Measurements from ENCODE around the gene SLC4A4.

Gene SLC4A4

GRCh38 chr4:71476240-71476639, 137.4 kb downstream of the SLC4A4 start:
- no peak for DNase-seq

GRCh38 chr4:71486550-71487343, 147.9 kb downstream of the SLC4A4 start:
- no peak for DNase-seq

GRCh38 chr4:71487344-71487920, 148.6 kb downstream of the SLC4A4 start:
- DNase-seq, result no peak

- DNase-seq, result no peak
These were observed 155.7 kb downstream of the SLC4A4 start for GRCh38 chr4:71494539-71494938.

GRCh38 chr4:71495454-71495853, 156.6 kb downstream of the SLC4A4 start:
- DNase-seq, result no peak

- no peak for DNase-seq
These were observed 158.3 kb downstream of the SLC4A4 start for GRCh38 chr4:71497078-71497477.

- peak; percentile 0 for DNase-seq
These were observed 159.2 kb downstream of the SLC4A4 start for GRCh38 chr4:71498002-71498401.

- DNase-seq, result no peak
These were observed 159.8 kb downstream of the SLC4A4 start for GRCh38 chr4:71498625-71499024.

- DNase-seq, result no peak
These were observed 163.2 kb downstream of the SLC4A4 start for GRCh38 chr4:71501992-71502391.

GRCh38 chr4:71518283-71518989, 179.6 kb downstream of the SLC4A4 start:
- no peak for DNase-seq

GRCh38 chr4:71520308-71520707, 181.5 kb downstream of the SLC4A4 start:
- DNase-seq, result no peak

- no peak for DNase-seq
These were observed 182.0 kb downstream of the SLC4A4 start for GRCh38 chr4:71520850-71521249.

- DNase-seq, result no peak
These were observed 185.9 kb downstream of the SLC4A4 start for GRCh38 chr4:71524756-71525155.

- no peak for DNase-seq
These were observed 188.0 kb downstream of the SLC4A4 start for GRCh38 chr4:71526637-71527406.

- no peak for DNase-seq
These were observed 193.6 kb downstream of the SLC4A4 start for GRCh38 chr4:71532407-71532806.

- DNase-seq, result no peak
These were observed 194.3 kb downstream of the SLC4A4 start for GRCh38 chr4:71533121-71533520.

GRCh38 chr4:71537551-71538065, 198.8 kb downstream of the SLC4A4 start:
- no peak for DNase-seq

GRCh38 chr4:71538528-71538927, 199.7 kb downstream of the SLC4A4 start:
- DNase-seq, result no peak

GRCh38 chr4:71540749-71541269, 202.0 kb downstream of the SLC4A4 start:
- DNase-seq, result no peak

- DNase-seq, result no peak
These were observed 202.7 kb downstream of the SLC4A4 start for GRCh38 chr4:71541541-71541940.

- no peak for DNase-seq
These were observed 206.3 kb downstream of the SLC4A4 start for GRCh38 chr4:71545168-71545567.

GRCh38 chr4:71549516-71550160, 210.8 kb downstream of the SLC4A4 start:
- no peak for DNase-seq
